ACHN (cell line): ENCODE data around the gene SHROOM3.

Experiments used
- DNase-seq: peaks from one replicate; pipeline ENCODE4 v3.0.0-alpha.2; 2015
- in situ Hi-C: cut with HindIII; loops from 2 replicates; pipeline ENCODE4 v1.10.0; 2017; ENCODE audit warnings: low sequenced_read_pairs, low pct_ligation_motif_present, low pct_unique_long_range_greater_than_20kb

The SHROOM3 gene

DNA sequence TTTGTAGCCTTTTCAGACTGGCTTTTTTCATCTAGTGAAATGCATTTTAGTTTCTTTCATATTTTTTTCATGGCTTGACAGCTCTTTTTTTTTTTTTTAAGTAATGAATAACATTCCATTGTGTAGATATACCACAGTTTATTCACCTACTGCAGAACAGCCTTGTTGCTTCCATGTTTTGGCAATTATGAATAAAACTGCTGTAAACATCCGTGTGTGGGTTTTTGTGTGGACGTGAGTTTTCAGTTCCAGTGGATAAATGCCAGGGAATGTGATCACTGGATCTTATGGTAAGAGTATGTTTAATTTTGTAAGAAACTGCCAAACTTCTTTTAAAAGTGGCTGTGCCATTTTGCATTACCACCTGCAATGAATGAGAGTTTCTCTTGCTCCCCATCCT is 302.2 kb downstream of the SHROOM3 start:
- in situ Hi-C loops = no loop called here
- no peak for DNase-seq

DNA sequence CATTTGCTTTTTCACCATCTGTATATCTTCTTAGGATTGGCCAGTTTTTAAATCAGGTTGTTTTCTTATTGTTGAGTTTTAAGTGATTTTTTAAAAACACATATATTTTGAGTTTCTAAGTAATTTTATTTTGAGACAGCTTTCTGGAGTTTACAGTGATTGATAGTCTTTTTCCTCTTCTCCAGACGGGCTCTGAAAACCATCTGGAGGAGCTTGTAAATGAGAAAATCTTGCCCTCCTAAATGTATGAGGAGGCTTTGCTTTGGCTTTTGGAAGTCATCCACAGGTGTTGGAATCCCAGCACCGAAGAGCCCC is 302.7 kb downstream of the SHROOM3 start:
- DNase-seq = no peak
- in situ Hi-C loops = no loop called here

DNA sequence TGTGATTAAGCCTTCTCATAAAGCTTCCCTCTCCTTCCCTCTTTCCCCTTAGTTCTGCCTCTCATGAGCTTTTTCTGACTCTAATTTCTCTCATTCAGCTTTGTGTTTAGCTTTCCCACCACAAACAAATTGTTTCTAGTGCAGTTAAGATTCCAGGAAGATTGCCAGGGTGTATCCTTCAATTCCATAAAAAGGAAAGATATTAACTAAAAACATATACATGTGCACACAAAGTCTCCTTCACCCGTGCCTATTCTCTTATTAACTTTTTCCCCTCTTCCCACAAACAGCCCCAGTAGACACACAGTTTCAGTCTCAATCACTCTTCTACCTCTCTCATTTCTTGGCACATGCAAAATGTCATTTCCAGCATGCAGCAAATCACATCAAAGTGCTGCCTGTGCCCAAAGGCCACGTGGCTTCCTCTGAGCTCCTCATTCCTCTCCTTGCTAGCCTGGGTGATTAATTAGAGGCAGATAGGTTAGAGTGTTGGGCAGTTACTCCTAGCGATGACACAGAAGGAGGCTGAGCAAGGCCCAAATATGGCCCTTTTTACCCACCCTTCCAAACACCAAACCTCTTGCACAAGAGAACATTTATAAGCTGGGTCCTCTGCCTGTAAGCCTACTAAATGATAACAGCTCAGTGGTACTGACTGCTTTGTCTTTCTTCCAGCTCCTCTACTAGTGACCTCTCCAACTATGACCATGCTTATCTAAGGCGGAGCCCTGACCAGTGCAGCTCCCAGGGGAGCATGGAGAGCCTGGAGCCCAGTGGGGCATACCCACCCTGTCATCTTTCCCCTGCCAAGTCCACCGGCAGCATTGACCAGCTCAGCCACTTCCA is 303.3 kb downstream of the SHROOM3 start:
- in situ Hi-C loops = no loop called here
- no peak for DNase-seq

DNA sequence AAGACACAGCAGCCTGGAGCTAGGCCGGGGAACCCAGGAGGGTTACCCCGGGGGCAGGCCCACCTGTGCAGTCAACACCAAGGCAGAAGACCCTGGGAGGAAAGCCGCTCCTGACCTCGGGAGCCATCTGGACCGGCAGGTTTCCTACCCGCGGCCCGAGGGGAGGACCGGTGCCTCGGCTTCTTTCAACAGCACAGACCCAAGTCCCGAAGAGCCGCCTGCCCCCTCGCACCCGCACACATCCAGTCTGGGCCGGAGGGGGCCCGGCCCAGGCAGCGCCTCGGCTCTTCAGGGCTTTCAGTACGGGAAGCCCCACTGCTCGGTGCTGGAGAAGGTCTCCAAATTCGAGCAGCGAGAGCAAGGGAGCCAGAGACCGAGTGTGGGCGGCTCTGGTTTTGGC is 305.2 kb downstream of the SHROOM3 start:
- in situ Hi-C loops = no loop called here

DNA sequence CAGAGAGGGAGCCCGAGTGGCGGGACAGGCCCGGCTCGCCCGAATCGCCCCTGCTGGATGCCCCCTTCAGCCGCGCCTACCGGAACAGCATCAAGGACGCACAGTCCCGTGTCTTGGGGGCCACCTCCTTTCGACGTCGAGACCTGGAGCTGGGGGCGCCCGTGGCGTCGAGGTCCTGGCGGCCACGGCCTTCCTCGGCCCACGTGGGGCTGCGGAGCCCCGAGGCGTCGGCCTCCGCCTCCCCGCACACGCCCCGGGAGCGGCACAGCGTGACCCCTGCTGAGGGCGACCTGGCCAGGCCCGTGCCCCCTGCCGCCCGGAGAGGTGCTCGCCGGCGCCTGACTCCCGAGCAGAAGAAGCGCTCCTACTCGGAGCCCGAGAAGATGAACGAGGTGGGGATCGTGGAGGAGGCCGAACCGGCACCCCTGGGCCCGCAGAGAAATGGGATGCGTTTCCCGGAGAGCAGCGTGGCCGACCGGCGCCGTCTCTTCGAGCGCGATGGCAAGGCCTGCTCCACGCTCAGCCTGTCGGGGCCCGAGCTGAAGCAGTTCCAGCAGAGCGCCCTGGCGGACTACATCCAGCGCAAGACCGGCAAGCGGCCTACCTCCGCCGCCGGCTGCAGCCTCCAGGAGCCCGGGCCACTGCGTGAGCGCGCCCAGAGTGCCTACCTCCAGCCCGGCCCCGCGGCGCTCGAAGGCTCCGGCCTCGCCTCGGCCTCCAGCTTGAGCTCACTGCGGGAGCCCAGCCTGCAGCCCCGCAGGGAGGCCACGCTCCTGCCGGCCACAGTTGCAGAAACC is 306.0 kb downstream of the SHROOM3 start:
- DNase-seq = no peak
- in situ Hi-C loops = no loop called here

More for the DNA sequence above, 305.2 kb downstream of the SHROOM3 start:
- no peak for DNase-seq

DNA sequence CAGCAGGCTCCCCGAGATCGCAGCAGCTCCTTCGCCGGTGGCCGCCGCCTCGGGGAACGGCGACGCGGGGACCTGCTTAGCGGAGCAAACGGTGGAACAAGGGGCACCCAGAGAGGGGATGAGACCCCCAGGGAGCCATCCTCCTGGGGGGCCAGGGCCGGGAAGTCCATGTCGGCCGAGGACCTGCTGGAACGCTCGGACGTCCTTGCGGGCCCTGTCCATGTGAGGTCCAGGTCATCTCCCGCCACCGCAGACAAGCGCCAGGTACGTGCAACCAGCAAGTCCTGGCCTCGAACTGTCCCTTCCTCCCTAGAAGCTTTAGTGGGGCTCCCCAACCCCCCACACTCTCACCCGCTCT is 306.6 kb downstream of the SHROOM3 start:
- in situ Hi-C loops = no loop called here
- no peak for DNase-seq

DNA sequence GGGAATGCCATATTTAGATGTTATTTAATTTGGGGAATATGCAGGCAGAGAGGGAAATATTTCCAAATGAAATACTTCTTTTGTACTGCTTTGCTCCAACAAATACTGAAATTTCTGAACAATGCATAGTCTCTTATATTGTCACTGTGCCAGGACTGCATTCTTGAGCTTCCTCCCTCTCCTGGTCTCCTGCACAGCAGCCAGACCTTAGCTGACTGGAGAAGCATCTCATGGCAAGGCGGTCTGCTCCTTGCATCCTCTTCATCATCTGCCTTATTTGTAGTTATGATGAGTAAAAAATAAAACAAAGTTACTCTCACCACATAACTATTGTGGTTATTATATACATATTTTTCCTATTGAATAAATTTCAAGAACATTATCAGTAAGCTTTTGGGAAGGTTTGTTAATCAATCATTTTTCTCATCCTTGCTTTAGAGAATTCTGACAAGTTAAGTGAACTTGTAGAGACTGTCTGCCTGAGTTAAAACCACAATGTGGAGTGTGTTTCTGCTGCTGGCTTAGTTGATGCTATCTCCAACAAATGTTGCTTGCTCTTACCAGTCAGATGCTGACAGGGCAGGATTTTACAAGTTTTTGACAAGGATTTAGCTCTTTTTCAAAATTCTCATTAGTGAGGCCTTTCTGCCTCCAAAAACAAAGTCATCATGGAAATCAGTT is 309.4 kb downstream of the SHROOM3 start:
- DNase-seq = no peak
- in situ Hi-C loops = no loop called here

DNA sequence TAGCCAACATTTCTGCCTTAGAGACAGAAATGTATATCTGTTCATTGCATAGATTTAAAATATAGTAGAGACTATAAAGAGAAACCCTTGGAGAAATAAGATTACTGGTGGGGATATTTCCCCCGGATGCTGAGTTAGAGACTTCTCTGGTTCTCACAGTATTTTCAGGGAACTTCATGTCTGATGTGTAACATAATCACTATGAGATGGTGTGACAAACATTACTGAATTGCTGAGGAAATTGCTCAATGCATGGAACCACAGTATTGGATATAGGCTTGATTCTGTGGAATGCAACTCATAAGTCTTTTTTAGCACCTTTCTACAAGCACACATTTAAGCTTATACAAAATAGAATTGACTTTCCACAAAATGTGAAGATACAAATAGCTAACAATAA is 310.2 kb downstream of the SHROOM3 start:
- no peak for DNase-seq
- in situ Hi-C loops = no loop called here

DNA sequence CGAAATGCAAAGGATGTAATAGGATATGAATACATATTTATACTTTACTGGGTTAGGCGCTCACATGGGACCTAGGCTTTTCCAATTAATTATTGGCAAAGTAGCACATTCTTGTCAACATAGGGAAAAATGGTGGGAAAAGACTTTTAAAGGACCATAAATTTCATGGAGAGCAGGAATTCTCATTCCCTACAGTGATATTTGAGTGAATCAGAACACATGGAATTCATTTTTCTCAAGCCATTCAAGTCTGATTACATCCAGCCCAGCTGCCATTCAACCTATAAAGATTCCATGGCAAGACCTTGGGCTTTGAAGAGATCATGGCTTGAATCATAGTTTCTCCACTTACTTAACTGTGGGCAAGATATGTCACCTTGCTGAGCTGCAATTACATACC is 312.5 kb downstream of the SHROOM3 start:
- in situ Hi-C loops = no loop called here
- DNase-seq = no peak

DNA sequence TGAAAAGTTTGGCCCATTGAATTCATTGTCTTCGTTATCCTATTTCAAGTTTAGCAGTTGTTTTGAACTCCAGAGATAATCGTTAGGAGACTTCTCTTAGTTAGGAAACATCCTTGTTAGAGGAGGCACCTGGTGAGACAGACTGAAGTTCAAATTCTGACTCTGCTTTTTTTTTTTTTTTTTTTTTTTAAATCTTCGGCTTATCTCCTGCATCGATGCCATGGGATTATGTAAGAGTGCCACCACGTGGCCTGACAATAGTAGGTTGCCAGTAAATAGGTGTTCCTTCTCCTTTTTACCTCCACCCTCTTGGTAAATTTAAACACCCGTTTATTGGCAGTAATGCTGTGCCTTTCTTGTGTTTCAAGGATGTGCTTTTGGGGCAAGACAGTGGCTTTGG is 313.6 kb downstream of the SHROOM3 start:
- in situ Hi-C loops = no loop called here
- DNase-seq = peak; percentile 54

DNA sequence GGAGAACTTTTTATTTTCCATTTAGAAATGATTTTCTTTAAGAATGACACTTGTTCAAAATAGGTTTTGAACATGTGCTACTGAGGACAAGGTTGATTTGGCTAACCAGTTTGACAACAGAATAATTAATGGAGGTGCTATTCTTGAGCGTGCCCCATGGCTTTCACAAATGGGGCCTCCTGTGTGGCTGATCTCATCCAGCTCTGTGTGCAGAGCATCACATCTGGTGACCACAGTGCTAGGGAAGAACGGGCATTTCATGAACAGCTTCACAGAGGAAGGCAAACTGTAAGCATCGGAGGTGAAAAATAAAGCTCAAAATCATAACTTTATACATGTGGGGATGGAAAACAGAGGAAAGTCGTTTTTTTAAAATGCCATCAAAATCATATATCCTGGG is 314.3 kb downstream of the SHROOM3 start:
- DNase-seq = no peak
- in situ Hi-C loops = no loop called here

DNA sequence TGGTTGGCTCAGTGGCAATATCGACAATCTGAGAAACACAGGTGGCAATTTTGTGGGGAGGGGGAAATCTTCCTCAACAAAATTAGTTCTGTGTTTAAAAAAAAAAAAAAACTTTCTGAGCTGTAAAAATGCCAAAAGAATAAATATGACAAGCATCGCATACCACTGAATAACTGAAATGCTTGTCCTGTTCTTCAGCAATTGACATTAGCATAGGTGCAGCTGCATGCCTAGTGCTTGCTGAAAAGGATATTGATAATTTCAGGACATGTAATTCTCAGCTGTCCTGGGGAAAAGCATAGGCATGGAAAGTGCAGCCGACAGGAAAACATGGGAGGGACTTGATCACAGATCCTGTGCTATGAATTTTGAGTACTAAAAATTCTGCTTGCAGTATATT is 315.7 kb downstream of the SHROOM3 start:
- in situ Hi-C loops = no loop called here
- DNase-seq = no peak

DNA sequence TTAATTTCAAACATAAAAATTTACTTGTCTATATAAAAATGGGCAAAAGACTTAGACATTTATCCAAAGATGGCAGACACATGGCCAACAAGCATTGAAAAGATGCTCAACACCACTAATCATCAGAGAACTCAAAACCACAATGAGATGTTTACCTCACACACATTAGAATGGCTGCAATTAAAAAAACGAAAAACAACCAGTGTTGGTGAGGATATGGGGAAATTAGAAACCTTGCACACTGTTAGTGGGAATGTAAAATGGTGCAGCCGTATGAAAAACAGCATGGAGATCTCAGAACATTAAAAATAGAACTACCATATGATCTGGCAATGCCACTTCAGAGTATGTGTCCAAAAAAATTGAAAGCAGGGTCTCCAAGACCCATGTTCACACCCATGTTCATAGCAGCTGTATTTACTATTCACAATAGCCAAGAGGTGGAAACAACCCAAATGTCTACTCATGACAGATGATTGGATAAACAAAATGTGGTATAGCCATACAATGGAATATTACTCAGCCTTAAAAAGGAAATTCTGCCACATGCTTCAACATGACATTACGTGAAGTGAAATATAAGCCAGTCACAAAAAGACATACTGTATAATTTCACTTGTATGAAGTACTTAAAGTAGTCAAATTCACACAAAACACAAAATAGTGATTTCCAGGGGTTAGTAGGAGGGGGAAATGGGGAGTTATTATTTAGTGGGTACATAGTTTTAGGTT is 316.7 kb downstream of the SHROOM3 start:
- in situ Hi-C loops = no loop called here
- DNase-seq = no peak

DNA sequence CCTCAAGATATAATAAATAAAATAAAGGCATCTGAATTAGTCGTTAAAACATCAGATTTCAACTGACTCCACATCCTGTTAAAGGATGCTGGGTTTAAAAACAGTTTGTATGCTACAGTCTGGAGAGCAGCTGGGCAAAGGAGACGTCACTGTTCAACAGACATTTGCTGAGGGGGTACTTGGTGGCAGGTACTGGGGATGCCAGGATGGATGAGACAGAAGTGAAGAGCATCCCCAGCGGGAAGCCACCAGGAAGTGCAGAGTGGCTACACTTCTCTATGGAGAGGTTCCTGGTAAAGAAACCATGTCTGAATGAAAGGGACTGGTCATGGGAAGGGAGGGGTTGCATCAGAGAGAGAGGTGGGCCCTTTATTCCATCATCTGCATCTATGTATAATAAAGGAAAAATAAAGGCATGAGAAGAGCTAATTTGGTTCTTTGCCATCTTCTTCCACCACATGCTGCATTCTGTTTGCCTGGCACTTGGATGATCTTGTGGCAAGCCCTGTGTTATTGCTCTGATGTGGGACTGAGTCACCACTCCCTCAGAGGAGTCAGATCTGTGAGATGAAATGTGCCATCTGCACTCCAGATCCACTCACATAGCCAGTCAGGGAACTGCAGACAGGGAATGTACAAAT is 318.0 kb downstream of the SHROOM3 start:
- in situ Hi-C loops = no loop called here
- peak; percentile 80 for DNase-seq

DNA sequence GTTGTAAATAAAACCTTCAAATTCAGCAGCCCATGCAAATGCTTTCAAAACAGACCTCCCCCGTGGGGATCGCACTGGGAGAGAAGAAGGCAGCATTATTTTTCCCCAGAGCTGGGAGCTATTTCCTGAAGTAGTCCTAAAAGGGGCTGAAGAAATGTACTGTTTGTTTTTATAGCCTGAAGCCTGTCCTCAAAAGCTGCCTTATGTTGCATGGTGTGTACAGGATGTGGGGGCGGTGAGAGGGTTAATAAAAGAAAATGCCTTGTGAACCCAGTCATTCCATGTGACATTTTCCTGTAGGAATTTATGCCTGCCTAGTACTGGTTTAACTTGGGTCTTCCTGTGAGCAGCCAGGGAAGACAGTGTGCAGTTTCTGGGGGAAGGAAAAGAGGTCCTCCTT is 318.8 kb downstream of the SHROOM3 start:
- peak; percentile 70 for DNase-seq

DNA sequence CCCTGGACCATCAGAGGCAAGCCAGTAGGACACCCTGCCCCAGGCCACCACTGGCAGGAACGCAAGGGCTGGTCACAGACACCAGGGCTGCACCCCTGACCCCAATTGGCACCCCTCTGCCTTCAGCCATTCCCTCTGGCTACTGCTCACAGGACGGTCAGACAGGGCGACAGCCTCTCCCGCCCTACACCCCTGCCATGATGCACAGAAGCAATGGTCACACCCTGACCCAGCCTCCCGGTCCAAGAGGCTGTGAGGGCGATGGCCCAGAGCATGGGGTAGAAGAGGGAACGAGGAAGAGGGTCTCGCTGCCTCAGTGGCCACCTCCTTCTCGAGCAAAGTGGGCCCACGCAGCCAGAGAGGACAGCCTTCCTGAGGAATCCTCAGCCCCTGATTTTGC is 319.4 kb downstream of the SHROOM3 start:
- in situ Hi-C loops = no loop called here
- no peak for DNase-seq

More for the DNA sequence above, 318.8 kb downstream of the SHROOM3 start:
- in situ Hi-C loops = no loop called here

DNA sequence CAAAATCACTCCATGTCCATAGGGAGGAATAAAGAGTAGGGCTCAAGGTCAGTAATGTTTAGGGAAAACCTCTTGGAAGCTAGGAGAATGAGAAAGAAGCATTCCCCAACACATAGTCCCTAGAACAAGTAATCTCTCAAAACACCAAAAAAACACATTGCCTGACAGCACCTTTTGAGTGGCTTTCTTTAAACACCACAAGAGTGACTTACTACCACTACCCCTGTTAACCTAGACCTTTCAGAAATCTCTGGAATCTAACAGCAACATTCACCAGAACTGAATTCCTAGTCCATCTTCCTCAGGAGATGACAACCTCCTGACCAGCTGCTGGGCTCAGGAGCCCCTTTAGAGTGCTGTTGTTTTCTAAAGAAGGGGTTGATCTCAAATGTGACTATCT is 320.7 kb downstream of the SHROOM3 start:
- in situ Hi-C loops = no loop called here

DNA sequence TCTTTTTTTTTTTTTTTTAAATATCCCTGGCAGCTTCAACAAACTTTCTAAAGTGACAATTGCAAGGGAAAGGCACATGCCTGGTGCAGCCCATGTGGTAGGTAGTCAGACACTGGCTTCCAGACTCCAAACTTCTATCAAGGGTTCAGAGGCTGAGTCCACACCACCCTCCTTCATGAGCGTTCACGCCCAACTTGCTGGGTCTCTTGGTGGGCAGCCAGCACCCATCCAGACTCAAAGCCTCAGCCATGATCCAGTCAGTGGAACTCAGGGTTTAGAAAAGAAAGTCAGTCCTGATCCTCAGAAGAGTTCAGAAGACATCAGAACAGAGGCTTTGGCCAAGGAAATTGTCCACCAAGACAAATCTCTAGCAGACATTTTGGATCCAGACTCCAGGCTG is 321.4 kb downstream of the SHROOM3 start:
- in situ Hi-C loops = no loop called here
- no peak for DNase-seq

More for the DNA sequence above, 320.7 kb downstream of the SHROOM3 start:
- DNase-seq = no peak
